Activated T-cell treated with anti-CD3 and anti-CD28 coated beads, Interleukin-2, amount 50 U/mL, for 48 hours (primary cell): ENCODE results near the gene LUC7L3.
"Not testable (repeated sequence)": the region's sequence is repeated elsewhere in the genome, so short reads cannot be mapped to it uniquely, and the experiment has no call there.

Experiments used
- DNase-seq, 2 experiments: peaks; one replicate each; pipeline ENCODE4 v3.0.0-alpha.2; 2020

The LUC7L3 gene

GRCh38 chr17:50710650-50711049 is 8.8 kb upstream of the LUC7L3 start:
- no peak for DNase-seq

- DNase-seq: peak in 1 of 2 experiments; percentile 0
Observed at GRCh38 chr17:50712641-50713040, 6.8 kb upstream of the LUC7L3 start.

- DNase-seq: no peak
Observed at GRCh38 chr17:50715471-50715870, 3.9 kb upstream of the LUC7L3 start.

GRCh38 chr17:50719924-50720794 is 756 bp downstream of the LUC7L3 start:
- no peak for DNase-seq

GRCh38 chr17:50721194-50722010 is 2.0 kb downstream of the LUC7L3 start:
- DNase-seq: no peak

- no peak for DNase-seq
Observed at GRCh38 chr17:50722746-50723145, 3.3 kb downstream of the LUC7L3 start.

GRCh38 chr17:50724622-50725021 is 5.2 kb downstream of the LUC7L3 start:
- DNase-seq: not testable (repeated sequence)

GRCh38 chr17:50725769-50726655 is 6.6 kb downstream of the LUC7L3 start:
- no peak for DNase-seq

- no peak for DNase-seq
Observed at GRCh38 chr17:50728112-50728429, 8.7 kb downstream of the LUC7L3 start.

GRCh38 chr17:50728881-50729765 is 9.7 kb downstream of the LUC7L3 start:
- DNase-seq: no peak

- no peak for DNase-seq
Observed at GRCh38 chr17:50731575-50732460, 12.4 kb downstream of the LUC7L3 start.

- no peak for DNase-seq
Observed at GRCh38 chr17:50735287-50735686, 15.9 kb downstream of the LUC7L3 start.

- DNase-seq: peak in 1 of 2 experiments; percentile 41
Observed at GRCh38 chr17:50737118-50737698, 17.8 kb downstream of the LUC7L3 start.

- no peak for DNase-seq
Observed at GRCh38 chr17:50739098-50739497, 19.7 kb downstream of the LUC7L3 start.

GRCh38 chr17:50745631-50746030 is 26.2 kb downstream of the LUC7L3 start:
- no peak for DNase-seq

- no peak for DNase-seq
Observed at GRCh38 chr17:50749245-50749644, 29.8 kb downstream of the LUC7L3 start.

- no peak for DNase-seq
Observed at GRCh38 chr17:50754521-50754920, 35.1 kb downstream of the LUC7L3 start.

GRCh38 chr17:50758524-50758923 is 39.1 kb downstream of the LUC7L3 start:
- no peak for DNase-seq

- no peak for DNase-seq
Observed at GRCh38 chr17:50758989-50759544, 39.7 kb downstream of the LUC7L3 start.

GRCh38 chr17:50762177-50762576 is 42.8 kb downstream of the LUC7L3 start:
- no peak for DNase-seq
